GM20000 (cell line): ENCODE data around the gene GGACT.
"Not testable (repeated sequence)": the region's sequence is repeated elsewhere in the genome, so short reads cannot be mapped to it uniquely, and the experiment has no call there.

ENCODE experiments used
- DNase-seq: peaks from one replicate; pipeline ENCODE4 v3.0.0; 2012; ENCODE audit warnings: low spot score
- TF ChIP-seq, protein P1 (sequence below): IDR thresholded peaks from 2 replicates; pipeline ENCODE4 v1.5.1; 2012; ENCODE audit warnings: mild to moderate bottlenecking, control low read depth; ENCODE audit errors: extremely low read depth, missing control alignments

Gene GGACT

GRCh38 chr13:100528353-100528752 lies 60.2 kb downstream of the GGACT start:
- no peak for DNase-seq
- TF ChIP-seq, protein P1, sequence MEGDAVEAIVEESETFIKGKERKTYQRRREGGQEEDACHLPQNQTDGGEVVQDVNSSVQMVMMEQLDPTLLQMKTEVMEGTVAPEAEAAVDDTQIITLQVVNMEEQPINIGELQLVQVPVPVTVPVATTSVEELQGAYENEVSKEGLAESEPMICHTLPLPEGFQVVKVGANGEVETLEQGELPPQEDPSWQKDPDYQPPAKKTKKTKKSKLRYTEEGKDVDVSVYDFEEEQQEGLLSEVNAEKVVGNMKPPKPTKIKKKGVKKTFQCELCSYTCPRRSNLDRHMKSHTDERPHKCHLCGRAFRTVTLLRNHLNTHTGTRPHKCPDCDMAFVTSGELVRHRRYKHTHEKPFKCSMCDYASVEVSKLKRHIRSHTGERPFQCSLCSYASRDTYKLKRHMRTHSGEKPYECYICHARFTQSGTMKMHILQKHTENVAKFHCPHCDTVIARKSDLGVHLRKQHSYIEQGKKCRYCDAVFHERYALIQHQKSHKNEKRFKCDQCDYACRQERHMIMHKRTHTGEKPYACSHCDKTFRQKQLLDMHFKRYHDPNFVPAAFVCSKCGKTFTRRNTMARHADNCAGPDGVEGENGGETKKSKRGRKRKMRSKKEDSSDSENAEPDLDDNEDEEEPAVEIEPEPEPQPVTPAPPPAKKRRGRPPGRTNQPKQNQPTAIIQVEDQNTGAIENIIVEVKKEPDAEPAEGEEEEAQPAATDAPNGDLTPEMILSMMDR, result no peak

- TF ChIP-seq, protein P1, result no peak
- no peak for DNase-seq
Measured at GRCh38 chr13:100527644-100528043, 60.9 kb downstream of the GGACT start.

- no peak for DNase-seq
- TF ChIP-seq, protein P1, result no peak
Measured at GRCh38 chr13:100526318-100527000, 62.1 kb downstream of the GGACT start.

GRCh38 chr13:100525453-100526317 lies 62.9 kb downstream of the GGACT start:
- no peak for DNase-seq
- TF ChIP-seq, protein P1, result no peak

- DNase-seq, result not testable (repeated sequence)
Measured at GRCh38 chr13:100524688-100525087, 63.9 kb downstream of the GGACT start.

DNA sequence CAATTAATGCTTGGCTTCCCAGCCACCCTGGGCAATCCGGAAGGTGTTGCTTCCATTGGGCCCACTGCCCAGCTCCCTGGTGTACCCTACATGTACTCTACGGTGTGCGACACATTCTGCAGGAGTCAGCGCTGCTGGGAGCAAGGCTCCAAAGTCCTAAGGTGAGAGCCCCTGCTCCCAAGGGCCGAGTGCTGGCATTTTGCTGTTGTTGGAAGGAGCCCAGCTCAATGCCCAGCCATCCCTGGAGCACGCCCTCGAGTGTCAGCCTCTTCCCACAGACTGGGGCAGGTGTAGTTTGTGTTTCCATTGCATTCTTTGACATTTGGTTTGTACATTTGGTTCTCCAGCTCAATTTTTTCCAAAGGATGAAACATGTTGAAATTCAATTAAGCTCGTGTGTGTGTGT lies 64.6 kb downstream of the GGACT start:
- DNase-seq, result no peak
- TF ChIP-seq, protein P1, result no peak

DNA sequence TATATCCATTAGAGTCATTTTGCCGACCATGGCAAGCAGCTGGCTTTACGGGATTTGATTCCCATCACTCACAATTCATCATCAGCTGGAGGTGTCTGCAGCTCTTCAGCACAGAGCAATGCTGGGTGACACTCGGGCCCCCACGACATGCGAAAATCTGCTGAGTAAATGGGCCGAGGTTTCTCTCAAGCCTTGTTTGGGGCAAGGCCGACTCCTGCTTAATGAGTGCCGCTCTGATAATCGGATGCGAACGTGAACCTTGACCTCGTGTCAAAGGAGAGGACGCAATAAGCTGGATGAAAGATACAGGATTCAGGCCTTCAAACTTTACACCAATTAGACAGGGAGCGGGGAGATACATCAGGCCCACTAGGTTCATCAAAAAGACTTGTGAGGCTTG lies 65.2 kb downstream of the GGACT start:
- TF ChIP-seq, protein P1, result no peak
- DNase-seq, result no peak
